22Rv1 (cell line): ENCODE results near the gene CYB561D2.

ENCODE experiments used
- CTCF ChIP-seq: fragments of 450-650 bp; IDR thresholded peaks from 2 replicates; pipeline ENCODE4 v1.5.1; 2017; ENCODE audit warnings: mild to moderate bottlenecking
- ZFX ChIP-seq: fragments of 450-650 bp; IDR thresholded peaks from 2 replicates; pipeline ENCODE4 v1.6.1; 2017; ENCODE audit warnings: antibody characterized with exemption, borderline replicate concordance

- TF ChIP-seq CTCF (peak; percentile 38), ZFX (no peak)
Measured at GRCh38 chr3:50365080-50365841, 14.6 kb downstream of the CYB561D2 start.
